H9 (cell line): Measurements from ENCODE around the gene ALCAM. TPM values are rescaled to one million over a fixed set of nuclear protein-coding genes. Genes with fewer than 3 reads are reported as not detected.

Experiments
- DNase-seq: peaks from one replicate; pipeline ENCODE4 v3.0.0-alpha.2; 2017
- H2AFZ ChIP-seq: one replicate; pipeline ENCODE4 v1.6.1; 2013; ENCODE audit warnings: mild to moderate bottlenecking, low read length, control low read depth, moderate library complexity
- H2AK5ac ChIP-seq: 2 replicates; pipeline ENCODE4 v1.6.1; 2013; ENCODE audit warnings: low read length, control low read depth, mixed read lengths; ENCODE audit not compliant: insufficient read length
- H2BK120ac ChIP-seq: one replicate; pipeline ENCODE4 v1.6.1; 2013; ENCODE audit warnings: low read depth, mild to moderate bottlenecking, low read length, control low read depth, inconsistent platforms; ENCODE audit not compliant: poor library complexity, severe bottlenecking
- H2BK12ac ChIP-seq: 2 replicates; pipeline ENCODE4 v1.6.1; 2013; ENCODE audit warnings: low read length, control low read depth, mixed read lengths, low read depth; ENCODE audit not compliant: insufficient read length
- H2BK15ac ChIP-seq: 2 replicates; pipeline ENCODE4 v1.6.1; 2013; ENCODE audit warnings: low read depth, low read length, control low read depth
- H2BK20ac ChIP-seq: one replicate; pipeline ENCODE4 v1.6.1; 2013; ENCODE audit warnings: low read depth, mild to moderate bottlenecking, low read length, control low read depth, inconsistent platforms; ENCODE audit not compliant: poor library complexity, severe bottlenecking
- H2BK5ac ChIP-seq: 2 replicates; pipeline ENCODE4 v1.6.1; 2013; ENCODE audit warnings: low read length, control low read depth, mixed read lengths; ENCODE audit not compliant: insufficient read length
- H3K14ac ChIP-seq: 2 replicates; pipeline ENCODE4 v1.6.1; 2013; ENCODE audit warnings: low read length, control low read depth; ENCODE audit not compliant: insufficient read depth
- H3K18ac ChIP-seq: 2 replicates; pipeline ENCODE4 v1.6.1; 2013; ENCODE audit warnings: low read depth, mild to moderate bottlenecking, mixed read lengths, low read length, control low read depth; ENCODE audit not compliant: insufficient read length
- H3K23ac ChIP-seq: 2 replicates; pipeline ENCODE4 v1.6.1; 2013; ENCODE audit warnings: low read length, control low read depth, mixed read lengths, low read depth; ENCODE audit not compliant: insufficient read length
- H3K23me2 ChIP-seq: 2 replicates; pipeline ENCODE4 v1.6.1; 2013; ENCODE audit warnings: low read depth, mild to moderate bottlenecking, mixed read lengths, low read length, control low read depth; ENCODE audit not compliant: insufficient read length, poor library complexity, severe bottlenecking
- H3K27ac ChIP-seq: 2 replicates; pipeline ENCODE4 v1.5.1; 2013; ENCODE audit warnings: low read length, control low read depth, mixed read lengths, low read depth; ENCODE audit not compliant: insufficient read length
- H3K27me3 ChIP-seq: 2 replicates; pipeline ENCODE4 v1.6.1; 2013; ENCODE audit warnings: low read length, control low read depth, inconsistent platforms; ENCODE audit not compliant: insufficient read depth
- H3K4ac ChIP-seq: 2 replicates; pipeline ENCODE4 v1.6.1; 2013; ENCODE audit warnings: low read depth, mild to moderate bottlenecking, control low read depth, inconsistent platforms, low read length, moderate library complexity
- H3K4me1 ChIP-seq: 2 replicates; pipeline ENCODE4 v1.6.1; 2013; ENCODE audit warnings: low read length, control low read depth, inconsistent platforms; ENCODE audit not compliant: insufficient read depth
- H3K4me2 ChIP-seq: 2 replicates; pipeline ENCODE4 v1.6.1; 2013; ENCODE audit warnings: low read length, control low read depth, mixed read lengths; ENCODE audit not compliant: insufficient read length, insufficient read depth
- H3K56ac ChIP-seq: 2 replicates; pipeline ENCODE4 v1.6.1; 2013; ENCODE audit warnings: low read depth, mild to moderate bottlenecking, mixed read lengths, low read length, control low read depth; ENCODE audit not compliant: insufficient read length
- H3K79me1 ChIP-seq: 2 replicates; pipeline ENCODE4 v1.6.1; 2013; ENCODE audit warnings: low read depth, mild to moderate bottlenecking, moderate library complexity, low read length, control low read depth, inconsistent platforms; ENCODE audit not compliant: insufficient read depth, poor library complexity, severe bottlenecking
- H3K79me2 ChIP-seq: 2 replicates; pipeline ENCODE4 v1.6.1; 2013; ENCODE audit warnings: low read length, control low read depth, inconsistent platforms; ENCODE audit not compliant: insufficient read depth
- H3K9ac ChIP-seq: 2 replicates; pipeline ENCODE4 v1.6.1; 2013; ENCODE audit warnings: low read length, control low read depth, mixed read lengths; ENCODE audit not compliant: insufficient read length; ENCODE audit errors: extremely low read depth
- H3K9me3 ChIP-seq: one replicate; pipeline ENCODE4 v1.6.1; 2013; ENCODE audit warnings: low read depth, low read length, inconsistent platforms; ENCODE audit not compliant: control insufficient read depth
- H3T11ph ChIP-seq: one replicate; pipeline ENCODE4 v1.6.1; 2013; ENCODE audit warnings: mild to moderate bottlenecking, low read length, control low read depth, inconsistent platforms
- H4K20me1 ChIP-seq: one replicate; pipeline ENCODE4 v1.6.1; 2013; ENCODE audit not compliant: control insufficient read depth, insufficient read length, insufficient read depth
- H4K5ac ChIP-seq: 2 replicates; pipeline ENCODE4 v1.6.1; 2013; ENCODE audit warnings: low read depth, mild to moderate bottlenecking, mixed read lengths, low read length, control low read depth; ENCODE audit not compliant: insufficient read length
- H4K8ac ChIP-seq: replicated peaks from 2 replicates; pipeline ENCODE4 v1.6.1; 2013; ENCODE audit warnings: low read length, control low read depth, mixed read lengths, low read depth; ENCODE audit not compliant: insufficient read length
- H4K91ac ChIP-seq: 2 replicates; pipeline ENCODE4 v1.6.1; 2013; ENCODE audit warnings: low read depth, mild to moderate bottlenecking, moderate library complexity, mixed read lengths, low read length, control low read depth; ENCODE audit not compliant: insufficient read length
- H3K27ac Mint-ChIP-seq, 3 experiments: 2 replicates in 2 of 3; 3 replicates in 1 of 3; pipeline ENCODE4 v1.8.0; 2020 to 2021; ENCODE audit warnings: mixed read lengths in 3 of 3, mild to moderate bottlenecking in 1 of 3, moderate library complexity in 1 of 3
- H3K27me3 Mint-ChIP-seq: 2 replicates; pipeline ENCODE4 v1.8.0; 2021; ENCODE audit warnings: low read depth, mild to moderate bottlenecking, moderate library complexity, mixed read lengths
- H3K36me3 Mint-ChIP-seq, 3 experiments: 2 replicates in 2 of 3; 3 replicates in 1 of 3; pipeline ENCODE4 v1.8.0; 2020 to 2021; ENCODE audit warnings: low read depth in 3 of 3, mixed read lengths in 3 of 3; ENCODE audit not compliant: insufficient read depth in 1 of 3
- H3K4me1 Mint-ChIP-seq, 2 experiments: 2 replicates each; pipeline ENCODE4 v1.8.0; 2020; ENCODE audit warnings: mixed read lengths in 2 of 2
- H3K4me3 Mint-ChIP-seq, 2 experiments: 2 replicates in 1 of 2; 3 replicates in 1 of 2; pipeline ENCODE4 v1.8.0; 2020 to 2021; ENCODE audit warnings: mild to moderate bottlenecking in 2 of 2, mixed read lengths in 2 of 2, moderate library complexity in 1 of 2
- H3K9me3 Mint-ChIP-seq, 2 experiments: 2 replicates in 1 of 2; 3 replicates in 1 of 2; pipeline ENCODE4 v1.8.0; 2020; ENCODE audit warnings: mild to moderate bottlenecking in 2 of 2, mixed read lengths in 2 of 2, moderate library complexity in 1 of 2
- WGBS: extraction: QIAGEN DNeasy Blood & Tissue Kit; methylation state at CpG from one replicate; pipeline ENCODE4 v1.1.7; 2013; ENCODE audit warnings: missing lambda C conversion rate, low lambda C conversion rate, mixed read lengths; ENCODE audit not compliant: insufficient read length; ENCODE audit errors: extremely low coverage; 5-methylcytosine and 5-hydroxymethylcytosine counted together
- total RNA-seq: library from RNA; stranded (reverse); gene quantifications from 2 replicates; pipeline ENCODE4 v1.2.1, GENCODE V29; 2021
- TF ChIP-seq, protein P1 (sequence below): fragments of 200-600 bp; sonication (generic); conservative IDR thresholded peaks from 3 replicates; pipeline ENCODE4 v1.8.0; 2021; ENCODE audit warnings: antibody characterized with exemption, mild to moderate bottlenecking

ALCAM gene
- total RNA-seq, 1 experiment from 2014 or later, result 43.7 TPM

DNA sequence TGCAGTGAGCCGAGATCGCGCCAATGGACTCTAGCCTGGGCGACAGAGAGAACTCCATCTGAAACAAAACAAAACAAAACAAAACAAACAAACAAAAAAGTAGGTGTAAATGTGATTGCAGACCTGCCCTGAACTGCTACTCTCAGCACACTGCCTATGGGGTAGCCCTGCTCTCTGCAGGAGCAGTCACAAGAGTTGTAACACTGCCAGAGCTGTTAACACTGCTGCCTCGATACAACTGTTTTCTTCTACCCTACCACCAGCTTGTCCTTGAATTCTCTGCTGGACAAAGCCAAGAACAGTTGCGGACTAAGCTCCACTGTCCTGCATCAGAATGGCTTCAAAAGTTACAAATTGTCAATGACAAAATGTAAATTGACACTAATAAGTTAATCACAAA, 89.3 kb downstream of the ALCAM start:
- H2BK12ac ChIP-seq, result no peak overlapping the region

More for the DNA sequence above, 89.3 kb downstream of the ALCAM start:
- Histone ChIP-seq H3K4ac (no peak overlapping the region), H3K4me1 (no peaks in the 10 kb centered on the region), H3K4me2 (no peak overlapping the region), H4K20me1 (no peaks in the 10 kb centered on the region), H2BK15ac (no peak overlapping the region), H3K79me1 (no peaks in the 10 kb centered on the region), H4K8ac (no peak overlapping the region), H4K91ac (no peak overlapping the region), H3K27ac (no peak overlapping the region), H3K23me2 (no peaks in the 10 kb centered on the region), H3K18ac (no peak overlapping the region), H3K56ac (no peak overlapping the region), H3T11ph (no peak overlapping the region), H3K23ac (no peak overlapping the region), H2AFZ (no peak overlapping the region), H3K14ac (no peak overlapping the region), H3K9ac (no peak overlapping the region), H2BK120ac (no peak overlapping the region), H2BK20ac (no peak overlapping the region), H2BK5ac (no peak overlapping the region), H3K9me3 (no peaks in the 10 kb centered on the region), H3K27me3 (no peaks in the 10 kb centered on the region), H4K5ac (no peak overlapping the region), H3K79me2 (no peaks in the 10 kb centered on the region; the same call in 1 of the 2 replicates), H2AK5ac (no peak overlapping the region)
- no peak overlapping the region for H3K4me3 Mint-ChIP-seq
- peak overlapping the region in 1 of 3 experiments; percentile 23; a peak in 1 of 7 replicates for H3K27ac Mint-ChIP-seq
- H3K9me3 Mint-ChIP-seq, result peaks cover 0 to 15% of the 10 kb centered on the region in 2 experiments; a peak in 4 of 5 replicates
- peaks cover 0 to 8% (median 0%) of the 10 kb centered on the region in 3 experiments; a peak in 3 of 7 replicates for H3K36me3 Mint-ChIP-seq
- TF ChIP-seq, protein P1, sequence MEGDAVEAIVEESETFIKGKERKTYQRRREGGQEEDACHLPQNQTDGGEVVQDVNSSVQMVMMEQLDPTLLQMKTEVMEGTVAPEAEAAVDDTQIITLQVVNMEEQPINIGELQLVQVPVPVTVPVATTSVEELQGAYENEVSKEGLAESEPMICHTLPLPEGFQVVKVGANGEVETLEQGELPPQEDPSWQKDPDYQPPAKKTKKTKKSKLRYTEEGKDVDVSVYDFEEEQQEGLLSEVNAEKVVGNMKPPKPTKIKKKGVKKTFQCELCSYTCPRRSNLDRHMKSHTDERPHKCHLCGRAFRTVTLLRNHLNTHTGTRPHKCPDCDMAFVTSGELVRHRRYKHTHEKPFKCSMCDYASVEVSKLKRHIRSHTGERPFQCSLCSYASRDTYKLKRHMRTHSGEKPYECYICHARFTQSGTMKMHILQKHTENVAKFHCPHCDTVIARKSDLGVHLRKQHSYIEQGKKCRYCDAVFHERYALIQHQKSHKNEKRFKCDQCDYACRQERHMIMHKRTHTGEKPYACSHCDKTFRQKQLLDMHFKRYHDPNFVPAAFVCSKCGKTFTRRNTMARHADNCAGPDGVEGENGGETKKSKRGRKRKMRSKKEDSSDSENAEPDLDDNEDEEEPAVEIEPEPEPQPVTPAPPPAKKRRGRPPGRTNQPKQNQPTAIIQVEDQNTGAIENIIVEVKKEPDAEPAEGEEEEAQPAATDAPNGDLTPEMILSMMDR, result no peak
- DNase-seq, result no peak
- WGBS, result no CpG with 5 or more reads among the region's 6 CpGs
- H3K27me3 Mint-ChIP-seq, result no peaks in the 10 kb centered on the region
- H3K4me1 Mint-ChIP-seq, result peaks cover 10 to 12% of the 10 kb centered on the region in 2 experiments
